HEK293T (cell line): Measurements from ENCODE around the gene COA5.

Source experiments
- CTCF ChIA-PET: fragments of 350-600 bp; formaldehyde crosslinking; extraction: SDS; loops from one replicate; lab custom pipeline; 2021; ENCODE audit warnings: antibody characterized with exemption, inconsistent platforms; lab: Yijun Ruan, JAX
- POLR2A ChIA-PET: fragments of 350-600 bp; formaldehyde crosslinking; extraction: SDS; loops from one replicate; lab custom pipeline; 2020; ENCODE audit warnings: antibody characterized with exemption, inconsistent platforms; lab: Yijun Ruan, JAX
- DNase-seq: peaks from one replicate; pipeline ENCODE4 v3.0.0; 2012; ENCODE audit warnings: mixed read lengths; ENCODE audit errors: extremely low spot score
- ARNT ChIP-seq: fragments of 450-650 bp; IDR thresholded peaks from 2 replicates; pipeline ENCODE4 v1.6.1; 2017; ENCODE audit warnings: mild to moderate bottlenecking
- BHLHE40 ChIP-seq: fragments of 450-650 bp; IDR thresholded peaks from 2 replicates; pipeline ENCODE4 v1.6.1; 2016; ENCODE audit warnings: mild to moderate bottlenecking, moderate library complexity, borderline replicate concordance
- CTBP1 ChIP-seq: fragments of 450-650 bp; IDR thresholded peaks from 2 replicates; pipeline ENCODE4 v1.6.1; 2016; ENCODE audit warnings: borderline replicate concordance
- ELF4 ChIP-seq: fragments of 450-650 bp; IDR thresholded peaks from 2 replicates; pipeline ENCODE4 v1.6.1; 2017; ENCODE audit warnings: antibody characterized with exemption
- FOXA1 ChIP-seq: fragments of 450-650 bp; IDR thresholded peaks from 2 replicates; pipeline ENCODE4 v1.6.1; 2016; ENCODE audit warnings: mild to moderate bottlenecking
- FOXK2 ChIP-seq: fragments of 450-650 bp; IDR thresholded peaks from 2 replicates; pipeline ENCODE4 v1.6.1; 2016; ENCODE audit warnings: mild to moderate bottlenecking
- FOXM1 ChIP-seq: fragments of 450-650 bp; IDR thresholded peaks from 2 replicates; pipeline ENCODE4 v1.6.1; 2017; ENCODE audit warnings: mild to moderate bottlenecking, borderline replicate concordance
- HDGF ChIP-seq: fragments of 450-650 bp; IDR thresholded peaks from 2 replicates; pipeline ENCODE4 v1.6.1; 2017; ENCODE audit warnings: antibody characterized with exemption, borderline replicate concordance
- L3MBTL2 ChIP-seq: fragments of 450-650 bp; conservative IDR thresholded peaks from 2 replicates; pipeline ENCODE4 v1.6.1; 2016; ENCODE audit warnings: mild to moderate bottlenecking
- LEF1 ChIP-seq: fragments of 450-650 bp; IDR thresholded peaks from 2 replicates; pipeline ENCODE4 v1.6.1; 2017; ENCODE audit warnings: mild to moderate bottlenecking, borderline replicate concordance
- NFRKB ChIP-seq: fragments of 450-650 bp; IDR thresholded peaks from 2 replicates; pipeline ENCODE4 v1.6.1; 2016; ENCODE audit warnings: mild to moderate bottlenecking, moderate library complexity
- SP1 ChIP-seq: fragments of 450-650 bp; IDR thresholded peaks from 2 replicates; pipeline ENCODE4 v1.6.1; 2017
- SUZ12 ChIP-seq: fragments of 450-650 bp; IDR thresholded peaks from 2 replicates; pipeline ENCODE4 v1.6.1; 2016; ENCODE audit warnings: mild to moderate bottlenecking
- TARDBP ChIP-seq: fragments of 450-650 bp; IDR thresholded peaks from 2 replicates; pipeline ENCODE4 v1.6.1; 2016
- ZNF384 ChIP-seq: fragments of 450-650 bp; IDR thresholded peaks from 2 replicates; pipeline ENCODE4 v1.6.1; 2016
- TF ChIP-seq, protein P1 (sequence below): fragments of 450-650 bp; IDR thresholded peaks from 2 replicates; pipeline ENCODE4 v1.6.1; 2016

COA5 gene, protein sequence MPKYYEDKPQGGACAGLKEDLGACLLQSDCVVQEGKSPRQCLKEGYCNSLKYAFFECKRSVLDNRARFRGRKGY

DNA sequence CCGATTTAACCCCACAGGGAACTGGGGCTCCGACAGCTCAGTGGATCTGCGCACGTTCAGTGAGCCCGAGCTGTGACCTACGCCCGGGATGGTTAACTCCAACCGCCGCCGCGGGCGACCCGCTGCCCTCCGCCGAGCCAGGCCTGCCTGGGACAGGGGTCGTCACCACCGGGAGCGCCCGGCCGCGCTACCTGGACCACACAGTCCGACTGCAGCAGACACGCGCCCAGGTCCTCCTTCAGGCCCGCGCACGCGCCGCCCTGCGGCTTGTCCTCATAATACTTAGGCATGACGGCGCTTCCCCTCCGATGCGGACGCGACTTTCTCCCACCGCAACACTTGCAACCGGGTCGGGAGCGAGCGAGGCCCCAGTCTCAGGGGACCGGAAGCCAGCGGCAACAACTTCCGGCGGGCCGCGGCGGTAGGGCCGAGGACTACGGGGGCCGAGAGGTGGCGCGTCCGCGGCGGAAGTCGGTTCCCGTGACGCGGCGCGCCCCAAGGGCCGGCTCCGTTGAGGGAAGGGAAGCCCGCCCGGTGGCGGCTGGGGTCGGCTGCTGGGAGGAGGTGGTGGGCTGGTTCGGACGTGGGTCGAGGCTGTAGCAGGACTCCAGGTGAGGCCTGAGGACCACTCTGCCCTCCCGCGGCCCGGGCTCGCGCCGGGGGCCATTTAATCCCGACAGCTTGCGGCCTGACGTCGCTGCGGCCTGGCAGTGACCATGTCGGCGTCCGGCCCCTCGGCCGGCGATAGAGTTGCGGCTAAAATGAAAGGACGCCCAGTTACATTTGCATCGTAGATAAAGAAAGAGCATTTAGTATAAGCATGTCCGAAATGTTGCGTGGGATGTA is at the start of gene COA5, which contains the start of gene UNC50:
Gene COA5 (minus strand): TSS at position 397 of the 846 bp plus-strand sequence. CDS start 107 bp downstream, at position 290.
Gene UNC50 (plus strand): TSS at position 474 of the 846 bp plus-strand sequence. CDS start 1,171 bp downstream, outside the sequence.
- no peak for TF ChIP-seq SP1
- TF ChIP-seq L3MBTL2, result peak; percentile 33; the same call in 1 of the 2 replicates
- no peak for TF ChIP-seq BHLHE40
- no peak for TF ChIP-seq FOXM1
- no peak for TF ChIP-seq NFRKB
- TF ChIP-seq TARDBP, result no peak
- TF ChIP-seq FOXK2, result no peak
- TF ChIP-seq HDGF, result no peak
- no peak for TF ChIP-seq LEF1
- no peak for TF ChIP-seq SUZ12
- TF ChIP-seq CTBP1, result peak; percentile 40; the same call in 1 of the 2 replicates
- no peak for TF ChIP-seq ZNF384
- peak; percentile 66 for TF ChIP-seq ELF4
- TF ChIP-seq, protein P1, sequence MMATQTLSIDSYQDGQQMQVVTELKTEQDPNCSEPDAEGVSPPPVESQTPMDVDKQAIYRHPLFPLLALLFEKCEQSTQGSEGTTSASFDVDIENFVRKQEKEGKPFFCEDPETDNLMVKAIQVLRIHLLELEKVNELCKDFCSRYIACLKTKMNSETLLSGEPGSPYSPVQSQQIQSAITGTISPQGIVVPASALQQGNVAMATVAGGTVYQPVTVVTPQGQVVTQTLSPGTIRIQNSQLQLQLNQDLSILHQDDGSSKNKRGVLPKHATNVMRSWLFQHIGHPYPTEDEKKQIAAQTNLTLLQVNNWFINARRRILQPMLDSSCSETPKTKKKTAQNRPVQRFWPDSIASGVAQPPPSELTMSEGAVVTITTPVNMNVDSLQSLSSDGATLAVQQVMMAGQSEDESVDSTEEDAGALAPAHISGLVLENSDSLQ, result peak; percentile 29; the same call in 1 of the 2 replicates
- TF ChIP-seq FOXA1, result no peak
- TF ChIP-seq ARNT, result no peak
- POLR2A ChIA-PET, result interaction anchor here (0.6 to 1.3 kb wide), 10 partner anchors 9 to 729 kb away, joined by 3 to 5 read pairs (median 3); partner anchors contain the start of genes EIF5B and MGAT4A
- CTCF ChIA-PET, result interaction anchor here (0.5 to 0.6 kb wide), 2 partner anchors 37 to 38 kb away, joined by 3 read pairs; no protein-coding TSS in a partner anchor

DNA sequence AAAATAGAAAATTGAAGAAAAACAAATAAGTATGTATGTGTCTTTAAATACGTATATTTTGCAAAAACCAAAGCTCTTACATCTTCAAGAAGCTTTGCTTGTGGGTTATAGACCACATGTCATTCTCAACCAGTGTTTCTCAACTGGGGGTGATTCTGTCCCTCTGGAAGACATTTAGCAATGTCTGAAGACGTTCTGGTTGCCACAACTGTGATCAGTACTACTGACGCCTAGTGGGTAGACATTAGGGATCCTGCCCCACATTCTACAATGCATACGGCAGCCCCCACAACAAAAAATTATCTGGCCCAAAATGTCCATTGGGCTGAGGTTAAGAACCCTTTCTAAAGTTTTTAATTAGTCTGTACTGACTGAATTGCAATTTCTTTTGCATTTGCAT is 48.5 kb upstream of the COA5 start:
- CTCF ChIA-PET, result interaction anchor here (0.7 kb wide), 1 partner anchor 51 kb away, joined by 6 read pairs; no protein-coding TSS in a partner anchor
- POLR2A ChIA-PET, result no interaction called here
- no peak for DNase-seq
- TF ChIP-seq ZNF384 (no peak), BHLHE40 (no peak), FOXK2 (no peak)

More for the DNA sequence above, at the start of gene COA5, which contains the start of gene UNC50:
- DNase-seq, result peak; percentile 95

DNA sequence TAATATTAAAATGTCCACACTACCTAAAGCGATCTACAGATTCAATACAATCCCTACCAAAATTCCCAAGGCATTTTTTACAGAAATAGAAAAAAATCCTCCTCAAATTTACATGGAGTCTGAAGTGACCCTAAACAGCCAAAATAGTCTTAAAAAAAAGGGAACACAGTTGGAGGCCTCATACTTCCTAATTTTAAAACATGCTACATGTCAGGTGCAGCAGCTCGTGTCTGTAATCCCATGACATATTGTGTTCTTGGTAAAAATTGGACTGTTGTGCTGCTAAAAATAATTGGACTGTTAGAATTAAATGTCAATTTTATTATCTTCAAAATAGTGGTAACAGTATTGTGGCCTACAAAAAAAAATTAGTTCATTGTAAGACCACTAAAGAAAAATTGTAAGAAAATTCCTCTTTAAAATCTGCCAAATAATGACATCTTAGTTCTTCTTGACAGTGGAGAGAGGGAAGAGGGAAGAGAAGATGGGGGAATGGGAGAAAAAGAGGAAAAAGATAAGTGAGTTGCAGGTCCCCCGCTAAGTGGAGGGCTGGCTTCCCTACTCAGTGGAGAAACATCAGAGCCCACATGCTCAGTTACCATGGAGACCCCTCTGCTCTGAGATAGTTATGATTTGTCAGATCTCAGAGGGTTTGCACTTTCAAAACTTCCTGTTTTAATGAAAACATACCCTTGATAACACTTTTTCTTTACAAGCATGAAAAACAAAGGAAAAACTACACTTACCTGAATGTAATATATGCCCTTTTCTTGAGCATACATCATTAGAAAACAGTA is 46.6 kb upstream of the COA5 start:
- ChIA-PET POLR2A (no interaction called here), CTCF (no interaction called here)
- no peak for DNase-seq
- no peak for TF ChIP-seq LEF1
- no peak for TF ChIP-seq FOXM1
- no peak for TF ChIP-seq ARNT
- no peak for TF ChIP-seq BHLHE40
- TF ChIP-seq CTBP1, result no peak
- TF ChIP-seq FOXA1, result no peak
- no peak for TF ChIP-seq FOXK2
- no peak for TF ChIP-seq ELF4
- TF ChIP-seq TARDBP, result no peak
- no peak for TF ChIP-seq NFRKB
- no peak for TF ChIP-seq SP1
- TF ChIP-seq, protein P1, result no peak
- no peak for TF ChIP-seq SUZ12
- TF ChIP-seq ZNF384, result no peak

DNA sequence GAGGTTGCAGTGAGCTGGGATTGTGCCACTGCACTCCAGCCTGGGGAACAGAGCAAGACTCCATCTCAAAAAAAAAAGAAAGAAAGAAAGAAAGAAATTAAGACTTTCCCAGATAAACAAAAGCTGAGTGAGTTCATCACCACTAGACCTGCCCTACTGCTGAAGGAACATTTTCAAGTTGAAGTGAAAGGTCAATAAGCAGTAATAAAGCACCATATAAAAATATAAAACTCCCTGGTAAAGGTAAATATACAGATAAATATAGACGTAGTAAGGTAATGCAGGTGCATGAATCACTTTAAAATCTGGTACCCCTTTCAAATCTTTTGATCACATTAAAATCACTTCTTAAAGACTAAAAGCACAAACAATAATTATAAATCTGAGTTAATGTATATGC is 42.7 kb upstream of the COA5 start:
- CTCF ChIA-PET, result no interaction called here
- POLR2A ChIA-PET, result no interaction called here
- TF ChIP-seq L3MBTL2, result no peak
- no peak for TF ChIP-seq TARDBP
- no peak for TF ChIP-seq SUZ12
- TF ChIP-seq NFRKB, result no peak
- TF ChIP-seq HDGF, result no peak
- TF ChIP-seq ARNT, result no peak
- TF ChIP-seq, protein P1, result no peak
- no peak for TF ChIP-seq CTBP1
- no peak for TF ChIP-seq FOXA1
- TF ChIP-seq ELF4, result no peak
- no peak for TF ChIP-seq LEF1
- TF ChIP-seq ZNF384, result no peak
- no peak for TF ChIP-seq SP1
- no peak for TF ChIP-seq BHLHE40
- no peak for TF ChIP-seq FOXK2
- no peak for TF ChIP-seq FOXM1
- no peak for DNase-seq

DNA sequence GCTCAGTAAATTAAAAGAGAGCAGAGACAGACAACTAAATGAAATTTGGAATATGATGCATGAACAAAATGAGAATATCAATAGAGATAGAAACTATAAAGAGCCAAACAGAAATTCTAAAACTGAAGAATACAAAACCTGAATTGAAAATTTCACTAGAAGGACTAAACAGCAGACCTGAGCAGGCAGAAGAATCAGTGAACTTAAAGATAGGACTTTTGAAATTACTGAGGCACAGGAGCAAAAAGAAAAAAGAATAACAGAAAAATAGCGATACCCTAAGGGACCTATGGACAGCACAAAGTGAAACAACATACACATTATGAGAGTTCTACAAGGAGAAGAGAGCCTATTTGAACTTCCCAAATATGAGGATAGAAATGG is 41.7 kb upstream of the COA5 start:
- DNase-seq, result no peak
- ChIA-PET CTCF (interaction anchor here (0.9 to 1.1 kb wide), 10 partner anchors 10 to 417 kb away, joined by 3 to 11 read pairs (median 5); partner anchors contain the start of gene CRACDL), POLR2A (no interaction called here)
- TF ChIP-seq NFRKB, result no peak
